H1 (cell line): ENCODE results near the gene GRID2. TPM values are rescaled to one million over a fixed set of nuclear protein-coding genes. Genes with fewer than 3 reads are reported as not detected.

Experiments
- CTCF ChIA-PET: fragments of 300-600 bp; sonication (Branson Sonifier 250); formaldehyde crosslinking; loops from one replicate; lab custom pipeline; 2021; ENCODE audit not compliant: partially characterized antibody; lab: Charles Lee
- POLR2A ChIA-PET: fragments of 300-600 bp; sonication (Branson Sonifier 250); formaldehyde crosslinking; loops from one replicate; lab custom pipeline; 2021; ENCODE audit warnings: inconsistent platforms; ENCODE audit not compliant: partially characterized antibody; lab: Charles Lee
- DNase-seq, 2 experiments: peaks; one replicate each; pipeline versions ENCODE4 v3.0.0 to v3.0.0-alpha.2; 2010 to 2022; ENCODE audit warnings: low spot score in 2 of 2, low read depth in 1 of 2, mixed read lengths in 1 of 2
- FAIRE-seq: peaks from 2 replicates; lab custom pipeline; 2011; peaks lifted over from hg19 to GRCh38; lab: Jason Lieb, UNC
- H2AFZ ChIP-seq: 2 replicates; pipeline ENCODE4 v1.8.1; 2012; ENCODE audit warnings: low read length, inconsistent platforms
- H2AK5ac ChIP-seq: 2 replicates; pipeline ENCODE4 v1.6.1; 2013; ENCODE audit warnings: low read depth, low read length
- H2BK120ac ChIP-seq: replicated peaks from 2 replicates; pipeline ENCODE3; 2013; ENCODE audit warnings: low read depth, low read length, inconsistent platforms
- H2BK12ac ChIP-seq: 2 replicates; pipeline ENCODE4 v1.6.1; 2013; ENCODE audit warnings: low read depth, low read length
- H2BK15ac ChIP-seq: 2 replicates; pipeline ENCODE4 v1.6.1; 2013; ENCODE audit warnings: low read length
- H2BK20ac ChIP-seq: 2 replicates; pipeline ENCODE4 v1.6.1; 2013; ENCODE audit warnings: low read length
- H2BK5ac ChIP-seq: 2 replicates; pipeline ENCODE4 v1.6.1; 2013; ENCODE audit warnings: low read depth, low read length
- H3K14ac ChIP-seq: 2 replicates; pipeline ENCODE4 v1.6.1; 2013; ENCODE audit warnings: inconsistent platforms; ENCODE audit not compliant: insufficient read length
- H3K18ac ChIP-seq: 2 replicates; pipeline ENCODE4 v1.6.1; 2013; ENCODE audit warnings: low read length; ENCODE audit errors: extremely low read depth
- H3K23ac ChIP-seq: 2 replicates; pipeline ENCODE4 v1.6.1; 2013; ENCODE audit warnings: inconsistent platforms; ENCODE audit not compliant: insufficient read length
- H3K23me2 ChIP-seq: 2 replicates; pipeline ENCODE4 v1.6.1; 2013; ENCODE audit warnings: low read depth, low read length
- H3K27ac ChIP-seq: 2 replicates; pipeline ENCODE4 v1.6.1; 2011; ENCODE audit warnings: low read depth, low read length, inconsistent platforms
- H3K27me3 ChIP-seq, 4 experiments: replicated peaks in 1 of 4; 1 replicate in 1 of 4; 2 replicates in 3 of 4; pipeline versions ENCODE4 v1.6.1 to v1.8.1; 2011 to 2013; ENCODE audit warnings: low read length in 3 of 4, mild to moderate bottlenecking in 3 of 4, inconsistent platforms in 2 of 4, mixed read lengths in 2 of 4, moderate library complexity in 1 of 4; ENCODE audit not compliant: control insufficient read depth in 3 of 4, insufficient read depth in 3 of 4; ENCODE audit errors: extremely low read depth in 1 of 4
- H3K36me3 ChIP-seq, 4 experiments: 2 replicates each; pipeline versions ENCODE4 v1.6.1 to v1.8.1; 2011 to 2013; ENCODE audit warnings: mild to moderate bottlenecking in 4 of 4, low read length in 3 of 4, moderate library complexity in 2 of 4, control low read depth in 1 of 4, inconsistent platforms in 1 of 4; ENCODE audit not compliant: insufficient read depth in 4 of 4, control insufficient read depth in 2 of 4
- H3K4ac ChIP-seq: replicated peaks from 2 replicates; pipeline ENCODE3; 2013; ENCODE audit warnings: low read length, low read depth, mixed read lengths, inconsistent platforms; ENCODE audit not compliant: insufficient read length
- H3K4me1 ChIP-seq, 4 experiments: replicated peaks in 1 of 4; 1 replicate in 1 of 4; 2 replicates in 3 of 4; pipeline versions ENCODE4 v1.6.1 to v1.8.1; 2011 to 2013; ENCODE audit warnings: low read length in 3 of 4, inconsistent platforms in 2 of 4, mixed read lengths in 1 of 4; ENCODE audit not compliant: insufficient read depth in 4 of 4, control insufficient read depth in 3 of 4
- H3K4me2 ChIP-seq, 2 experiments: 2 replicates each; pipeline versions ENCODE4 v1.6.1 to v1.8.1; 2011 to 2013; ENCODE audit warnings: low read depth in 2 of 2, low read length in 2 of 2, control low read depth in 1 of 2, inconsistent platforms in 1 of 2, mild to moderate bottlenecking in 1 of 2; ENCODE audit not compliant: insufficient read depth in 1 of 2
- H3K4me3 ChIP-seq, 4 experiments: fragments of 200-600, 300-600 bp in 1 of 4; sonication (generic), shearing (Covaris generic), sonication (Bioruptor Twin) in 1 of 4; 2 replicates each; pipeline versions ENCODE4 v1.5.1 to v1.8.1; 2011 to 2016; ENCODE audit warnings: low read length in 4 of 4, low read depth in 3 of 4, control low read depth in 2 of 4, inconsistent platforms in 2 of 4, mild to moderate bottlenecking in 2 of 4, mixed read lengths in 1 of 4, moderate library complexity in 1 of 4; ENCODE audit not compliant: insufficient read depth in 2 of 4; ENCODE audit errors: extremely low read depth in 1 of 4
- H3K56ac ChIP-seq: replicated peaks from 2 replicates; pipeline ENCODE3; 2013; ENCODE audit warnings: low read depth, mild to moderate bottlenecking, mixed read lengths, low read length, inconsistent platforms; ENCODE audit not compliant: insufficient read length
- H3K79me1 ChIP-seq: 2 replicates; pipeline ENCODE4 v1.6.1; 2013; ENCODE audit warnings: low read depth, low read length, control low read depth
- H3K79me2 ChIP-seq, 2 experiments: 2 replicates each; pipeline versions ENCODE4 v1.6.1 to v1.8.1; 2012 to 2013; ENCODE audit warnings: low read length in 2 of 2, mild to moderate bottlenecking in 2 of 2, inconsistent platforms in 1 of 2; ENCODE audit not compliant: insufficient read depth in 2 of 2, control insufficient read depth in 1 of 2
- H3K9ac ChIP-seq, 4 experiments: replicated peaks in 1 of 4; 1 replicate in 1 of 4; 2 replicates in 3 of 4; pipeline versions ENCODE4 v1.6.1 to v1.8.1; 2011 to 2013; ENCODE audit warnings: low read depth in 3 of 4, low read length in 3 of 4, control low read depth in 2 of 4, mild to moderate bottlenecking in 2 of 4, moderate library complexity in 2 of 4, inconsistent platforms in 1 of 4; ENCODE audit errors: extremely low read depth in 1 of 4
- H3K9me3 ChIP-seq, 2 experiments: 2 replicates each; pipeline versions ENCODE4 v1.6.1 to v1.8.1; 2012 to 2013; ENCODE audit warnings: mild to moderate bottlenecking in 2 of 2, moderate library complexity in 2 of 2, control low read depth in 1 of 2, inconsistent platforms in 1 of 2, low read depth in 1 of 2, low read length in 1 of 2, mixed read lengths in 1 of 2; ENCODE audit not compliant: insufficient read depth in 2 of 2
- H4K20me1 ChIP-seq, 2 experiments: replicated peaks in 1 of 2; 2 replicates each; pipeline versions ENCODE3 to v1.8.1; 2011 to 2013; ENCODE audit warnings: inconsistent platforms in 2 of 2, low read length in 2 of 2, mild to moderate bottlenecking in 1 of 2; ENCODE audit not compliant: insufficient read depth in 2 of 2, control insufficient read depth in 1 of 2
- H4K5ac ChIP-seq: 2 replicates; pipeline ENCODE4 v1.6.1; 2013; ENCODE audit warnings: low read length, low read depth, mixed read lengths, inconsistent platforms; ENCODE audit not compliant: insufficient read length
- H4K8ac ChIP-seq: 2 replicates; pipeline ENCODE4 v1.8.0; 2013; ENCODE audit warnings: mild to moderate bottlenecking, moderate library complexity, low read length, inconsistent platforms; ENCODE audit not compliant: insufficient read depth; ENCODE audit errors: extremely low read depth
- H4K91ac ChIP-seq: replicated peaks from 2 replicates; pipeline ENCODE3; 2013; ENCODE audit warnings: low read length, mixed read lengths, inconsistent platforms; ENCODE audit not compliant: insufficient read length
- CBX5 ChIP-seq: fragments of 300-800, 300-1000 bp; sonication (generic); IDR thresholded peaks from 2 replicates; pipeline ENCODE4 v1.7.1; 2016; ENCODE audit warnings: antibody characterized with exemption, low read length, low read depth
- CREB1 ChIP-seq: IDR thresholded peaks from 2 replicates; pipeline ENCODE4 v1.6.1; 2012; ENCODE audit warnings: inconsistent platforms
- RFX5 ChIP-seq: IDR thresholded peaks from 2 replicates; pipeline ENCODE4 v1.6.1; 2011; ENCODE audit warnings: low read depth, low read length, improper control_type of control experiment, borderline replicate concordance
- WGBS, 2 experiments: shearing (Covaris generic) in 1 of 2; methylation state at CpG; one replicate each; pipeline versions ENCODE4 v1.1.6 to v1.1.7; 2013 to 2015; ENCODE audit warnings: low lambda C conversion rate in 2 of 2, mixed read lengths in 2 of 2, inconsistent platforms in 1 of 2, low coverage in 1 of 2, missing lambda C conversion rate in 1 of 2; ENCODE audit not compliant: insufficient replicate concordance in 2 of 2, insufficient coverage in 1 of 2, insufficient read length in 1 of 2; ENCODE audit errors: extremely low coverage in 1 of 2, missing lambda C conversion rate in 1 of 2; 5-methylcytosine and 5-hydroxymethylcytosine counted together
- polyA plus RNA-seq, 7 experiments: library from polyadenylated mRNA; depleted of rRNA in 3 of 7; stranded (reverse) in 5 of 7; unstranded in 2 of 7; fragments of >200 nt in 5 of 7; fragments of 200-250 nt in 2 of 7; gene quantifications; 1 replicate in 5 of 7; 2 replicates in 1 of 7; 4 replicates in 1 of 7; pipeline versions ENCODE4 v1.2.1 to v1.2.3, GENCODE V29; 2011 to 2013; ENCODE audit warnings: missing spikeins in 2 of 7, mixed read lengths in 2 of 7
- total RNA-seq: library from RNA; stranded (reverse); fragmentation: NEBNext Ultra II Directional; extraction: Animal tissue kit (Norgen Biotek cat#: 25700); gene quantifications from 2 replicates; pipeline ENCODE4 v1.2.1, GENCODE V29; 2021

The GRID2 gene
- total and polyA plus RNA-seq, 2 of the 8 experiments (the other 6 are each of a cell fraction or from before 2014, with no cell fraction given): 31.1 to 81.9 TPM

- H4K8ac ChIP-seq: no peak overlapping the region
- DNase-seq: no peak
- no peak overlapping the region for H3K9ac ChIP-seq
- H3K4me1 ChIP-seq: no peaks in the 10 kb centered on the region
- no peak overlapping the region for H2BK15ac ChIP-seq
- ChIA-PET POLR2A (no interaction called here), CTCF (interaction anchor here (0.5 kb wide), 1 partner anchor 1328 kb away, joined by 3 read pairs; no protein-coding TSS in a partner anchor)
- H2BK120ac ChIP-seq: no peak overlapping the region
- H3K23ac ChIP-seq: no peak overlapping the region
- H2BK12ac ChIP-seq: no peak overlapping the region
- 87% methylated on average over 2 of the region's 2 CpGs; no CpG with 5 or more reads in 1 of the 2 experiments for WGBS, 2 experiments
- TF ChIP-seq CREB1: no peak
- no peak for TF ChIP-seq CBX5
- TF ChIP-seq RFX5: no peak
- no peak overlapping the region for H3K27ac ChIP-seq
- no peak for FAIRE-seq
- no peak overlapping the region for H3K4me3 ChIP-seq
- H3K36me3 ChIP-seq: peaks cover 0 to 17% (median 2%) of the 10 kb centered on the region in 4 experiments; a peak in 3 of 8 replicates
- H3K23me2 ChIP-seq: no peaks in the 10 kb centered on the region
- H4K91ac ChIP-seq: no peak overlapping the region
- no peak overlapping the region for H3K4ac ChIP-seq
- no peak overlapping the region for H2AK5ac ChIP-seq
- no peak overlapping the region for H2BK5ac ChIP-seq
- H3K9me3 ChIP-seq: no peaks in the 10 kb centered on the region
- no peak overlapping the region for H3K4me2 ChIP-seq
- no peak overlapping the region for H4K5ac ChIP-seq
- no peak overlapping the region for H3K14ac ChIP-seq
- no peak overlapping the region for H2BK20ac ChIP-seq
- no peak overlapping the region for H2AFZ ChIP-seq
- no peaks in the 10 kb centered on the region for H3K27me3 ChIP-seq
- no peak overlapping the region for H3K18ac ChIP-seq
- no peaks in the 10 kb centered on the region for H4K20me1 ChIP-seq
- peaks cover 3% of the 10 kb centered on the region; the same call in 1 of the 2 replicates for H3K79me1 ChIP-seq
- peaks cover 0 to 74% of the 10 kb centered on the region in 2 experiments; a peak in 2 of 4 replicates for H3K79me2 ChIP-seq
- H3K56ac ChIP-seq: no peak overlapping the region
Observed at GRCh38 chr4:92646826-92647225, 343.1 kb downstream of the GRID2 start.
